Measurements from ENCODE around the gene TMEM161A.
A peak's percentile ranks its signal among the peaks of the same experiment; 100 is the strongest.
"Not testable (repeated sequence)": the region's sequence is repeated elsewhere in the genome, so short reads cannot be mapped to it uniquely, and the experiment has no call there.

TMEM161A gene

DNA sequence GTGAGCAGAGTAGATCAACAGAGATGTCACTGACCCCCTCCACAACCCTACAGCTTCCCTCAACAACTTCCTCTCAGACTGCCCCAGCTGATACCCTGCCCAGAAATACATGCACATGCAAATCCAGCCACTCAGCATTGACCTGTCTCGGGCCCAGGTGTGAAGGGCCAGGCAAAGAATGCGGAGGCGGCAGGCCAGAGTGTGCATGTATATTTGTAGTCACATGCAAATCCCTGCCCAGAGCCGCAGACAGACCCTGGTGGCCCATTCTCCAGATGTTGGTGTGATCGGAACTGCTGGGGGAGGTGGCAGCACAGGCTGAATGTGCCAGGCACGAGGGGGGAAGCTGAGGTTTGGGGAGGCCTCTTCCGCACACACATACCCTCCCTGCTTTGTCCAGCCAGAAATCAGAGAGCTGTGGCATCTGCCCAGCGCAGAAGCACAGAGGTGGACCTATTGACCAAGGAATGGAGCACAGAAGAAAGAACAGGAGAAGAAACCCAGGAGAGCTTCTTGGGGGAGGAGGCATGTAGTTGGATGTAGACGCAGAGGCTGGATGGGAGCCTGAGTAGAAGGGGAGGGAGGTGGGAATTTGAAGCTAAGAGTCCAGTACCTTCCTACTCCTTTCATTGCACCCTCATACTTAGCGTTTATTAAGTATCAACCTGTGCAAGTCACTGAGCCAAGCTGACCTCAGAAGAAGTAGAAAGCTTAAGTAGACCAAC is 17.4 kb upstream of the TMEM161A start:
- no peak for DNase-seq (ENCODE audit: low spot score)

GRCh38 chr19:19154768-19155494 is 16.7 kb upstream of the TMEM161A start:
- no peak for DNase-seq (ENCODE audit: low spot score)

DNA sequence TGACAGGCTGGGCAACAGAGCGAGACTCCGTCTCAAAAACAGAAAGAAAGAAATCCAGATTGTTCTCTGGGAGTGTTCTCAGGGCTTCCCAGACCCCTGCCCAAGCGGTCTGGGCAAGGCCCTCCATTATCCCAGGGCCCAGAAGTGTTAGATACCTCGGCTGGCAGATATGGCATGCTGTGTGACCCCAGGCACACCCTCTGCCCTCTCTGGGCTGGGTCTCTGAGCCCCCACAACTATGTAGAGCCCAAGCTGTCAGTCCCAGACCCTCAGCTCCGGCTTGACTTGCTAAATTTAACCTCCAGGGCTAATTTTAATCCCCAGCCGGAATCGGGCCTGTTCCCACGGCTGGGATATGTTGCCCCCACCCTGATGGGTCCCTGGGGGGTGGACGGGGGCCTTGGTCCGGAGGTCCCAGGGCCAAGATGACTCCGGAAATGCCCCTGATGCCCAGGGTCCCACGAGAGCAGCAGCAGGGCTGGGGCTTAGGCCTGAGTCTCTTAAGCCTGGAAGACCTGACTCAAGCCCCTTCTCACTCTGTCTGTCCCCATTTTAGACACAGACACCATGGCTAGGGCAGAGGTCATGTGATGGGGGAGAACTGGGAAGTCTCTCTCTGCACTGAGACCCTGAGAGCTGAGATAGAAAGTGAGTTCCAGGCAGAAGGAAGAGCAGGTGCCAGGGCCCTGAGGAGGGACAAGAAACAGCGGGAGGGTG is 14.5 kb upstream of the TMEM161A start:
- DNase-seq (ENCODE audit: low spot score): no peak

DNA sequence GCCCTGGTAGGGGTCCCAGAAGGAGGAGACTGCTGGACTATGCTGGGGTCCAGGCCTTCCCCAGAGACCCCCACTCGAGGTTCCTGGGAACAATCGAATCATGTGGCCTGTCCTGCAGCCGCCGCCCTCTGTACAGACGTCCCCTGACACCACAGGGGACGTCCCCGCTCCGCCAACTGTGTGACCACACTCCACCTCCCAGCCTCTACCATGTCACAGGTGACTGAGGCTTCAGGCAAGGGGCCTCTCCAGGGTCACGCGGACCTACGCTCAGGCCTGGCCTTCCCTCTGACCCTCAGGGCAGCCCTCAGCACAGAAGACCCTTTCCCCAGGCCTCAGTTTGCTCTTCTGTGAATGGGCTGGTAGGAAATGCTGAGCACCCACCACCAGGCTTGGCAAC is 13.1 kb upstream of the TMEM161A start:
- DNase-seq (ENCODE audit: low spot score): no peak

GRCh38 chr19:19149435-19149834 is 11.2 kb upstream of the TMEM161A start:
- no peak for DNase-seq (ENCODE audit: low spot score)

DNA sequence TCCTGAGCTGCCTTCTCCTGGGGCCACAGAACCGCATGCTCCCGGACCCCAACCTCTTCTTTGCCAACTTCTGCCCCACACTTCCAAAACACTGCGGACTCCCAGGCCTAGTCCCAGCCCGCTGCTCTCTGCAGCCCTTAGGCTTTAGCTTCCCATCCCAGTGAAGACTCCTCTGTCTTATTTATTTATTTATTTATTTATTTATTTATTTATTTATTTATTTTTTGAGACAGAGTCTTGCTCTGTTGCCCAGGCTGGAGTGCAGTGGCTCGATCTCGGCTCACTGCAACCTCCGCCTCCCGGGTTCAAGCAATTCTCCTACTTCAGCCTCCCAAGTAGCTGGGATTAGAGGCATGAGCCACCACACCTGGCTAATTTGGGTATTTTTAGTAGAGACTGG is 10.2 kb upstream of the TMEM161A start:
- DNase-seq (ENCODE audit: low spot score): not testable (repeated sequence)

GRCh38 chr19:19147344-19147743 is 9.1 kb upstream of the TMEM161A start:
- DNase-seq (ENCODE audit: low spot score): no peak

DNA sequence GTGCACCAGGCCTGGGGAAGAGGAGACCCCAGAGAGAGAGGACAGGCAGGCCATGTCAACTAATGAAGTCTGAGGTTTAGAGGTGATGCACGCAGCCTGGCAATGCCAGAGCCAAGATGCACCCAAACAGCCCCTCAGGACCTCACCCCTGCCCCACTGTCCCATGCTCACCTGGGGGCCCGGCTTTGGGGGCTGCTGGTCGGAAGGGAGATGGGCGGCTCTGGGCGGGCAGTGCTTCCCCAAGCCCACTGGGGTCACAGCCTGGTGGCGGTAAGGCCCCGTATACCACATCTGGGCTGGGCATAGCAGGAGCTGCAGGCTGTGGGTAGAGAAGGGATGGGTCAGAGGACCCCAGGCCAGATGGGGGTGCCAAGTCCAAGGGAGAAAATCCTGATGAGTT is 8.6 kb upstream of the TMEM161A start:
- no peak for DNase-seq (ENCODE audit: low spot score)

- DNase-seq (ENCODE audit: low spot score): peak; percentile 64
These were observed 7.7 kb upstream of the TMEM161A start for GRCh38 chr19:19145684-19146608.

DNA sequence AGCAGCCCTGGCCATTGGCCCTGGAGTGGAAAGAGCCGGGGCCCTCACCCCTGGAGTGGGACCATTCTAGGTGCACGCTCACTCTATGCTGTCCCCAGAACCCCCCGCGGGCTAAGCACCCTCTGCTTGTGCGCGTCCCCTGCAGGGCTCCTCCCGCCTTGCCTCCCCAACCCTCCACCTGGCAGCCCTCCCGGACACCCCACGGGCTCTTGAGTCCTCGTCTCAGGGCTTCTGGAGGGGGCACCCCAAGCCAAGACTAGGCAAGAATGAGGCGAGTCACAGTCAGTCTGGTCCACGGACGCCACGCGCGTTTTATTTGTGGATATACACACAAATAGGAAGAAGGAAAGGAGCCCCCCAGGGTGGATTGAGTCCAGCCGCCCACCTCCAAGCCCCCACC is 7.0 kb upstream of the TMEM161A start:
- no peak for DNase-seq (ENCODE audit: low spot score)

GRCh38 chr19:19142347-19142746 is 4.1 kb upstream of the TMEM161A start:
- DNase-seq (ENCODE audit: low spot score): no peak

DNA sequence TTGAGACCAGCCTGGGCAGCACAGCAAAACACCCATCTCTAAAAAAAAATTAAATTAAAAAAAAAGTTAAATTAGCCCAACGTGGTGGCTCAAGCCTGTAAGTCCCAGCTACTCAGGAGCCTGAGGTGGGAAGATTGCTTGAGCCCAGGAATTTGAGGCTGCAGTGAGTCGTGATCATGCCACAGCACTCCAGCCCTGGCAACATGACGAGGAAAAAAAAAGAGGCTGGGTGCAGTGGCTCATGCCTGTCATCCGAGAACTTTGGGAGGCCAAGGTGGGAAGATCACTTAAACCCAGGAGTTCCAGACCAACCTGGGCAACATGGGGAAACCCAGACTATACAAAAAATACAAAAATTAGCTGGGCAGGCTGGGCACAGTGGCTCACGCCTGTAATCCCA is 2.2 kb upstream of the TMEM161A start:
- DNase-seq (ENCODE audit: low spot score): no peak

DNA sequence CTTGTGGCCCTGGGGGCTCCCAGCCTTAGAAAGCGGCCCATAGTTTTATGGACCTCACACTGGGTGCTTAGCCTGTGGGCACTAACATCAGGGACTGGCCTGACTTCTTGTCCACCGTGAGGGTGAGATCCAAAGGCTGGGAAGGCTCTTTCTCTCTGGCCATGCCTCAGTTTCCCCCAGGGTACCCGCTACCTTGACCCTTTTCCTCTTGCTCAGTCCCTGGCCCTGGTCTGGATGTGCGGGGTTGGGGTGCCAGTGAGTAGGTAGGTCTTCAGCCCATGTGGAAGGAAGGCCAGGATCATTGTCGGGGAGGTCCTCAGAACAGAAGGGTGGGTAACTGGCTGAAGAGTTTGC is 1.6 kb upstream of the TMEM161A start:
- no peak for DNase-seq (ENCODE audit: low spot score)

- DNase-seq (ENCODE audit: low spot score): no peak
These were observed 646 bp downstream of the TMEM161A start for GRCh38 chr19:19137556-19138108.

DNA sequence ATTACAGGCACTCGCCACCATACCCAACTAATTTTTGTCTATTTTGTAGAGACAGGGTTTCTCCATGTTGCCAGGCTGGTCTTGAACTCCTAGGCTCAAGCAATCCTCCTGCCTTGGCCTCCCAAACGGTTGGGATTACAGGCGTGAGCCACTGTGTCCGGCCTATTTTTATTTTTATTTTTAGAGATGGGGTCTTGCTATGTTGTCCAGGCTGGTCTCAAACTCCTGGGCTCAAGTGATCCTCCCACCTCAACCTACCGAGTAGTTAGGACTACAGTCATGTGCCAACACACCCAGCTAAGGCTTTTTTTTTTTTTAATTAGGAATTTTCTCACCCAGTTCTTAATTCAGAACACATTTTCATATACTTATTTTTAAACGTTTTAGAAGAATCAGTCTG is 2.6 kb downstream of the TMEM161A start:
- not testable (repeated sequence) for DNase-seq (ENCODE audit: low spot score)

DNA sequence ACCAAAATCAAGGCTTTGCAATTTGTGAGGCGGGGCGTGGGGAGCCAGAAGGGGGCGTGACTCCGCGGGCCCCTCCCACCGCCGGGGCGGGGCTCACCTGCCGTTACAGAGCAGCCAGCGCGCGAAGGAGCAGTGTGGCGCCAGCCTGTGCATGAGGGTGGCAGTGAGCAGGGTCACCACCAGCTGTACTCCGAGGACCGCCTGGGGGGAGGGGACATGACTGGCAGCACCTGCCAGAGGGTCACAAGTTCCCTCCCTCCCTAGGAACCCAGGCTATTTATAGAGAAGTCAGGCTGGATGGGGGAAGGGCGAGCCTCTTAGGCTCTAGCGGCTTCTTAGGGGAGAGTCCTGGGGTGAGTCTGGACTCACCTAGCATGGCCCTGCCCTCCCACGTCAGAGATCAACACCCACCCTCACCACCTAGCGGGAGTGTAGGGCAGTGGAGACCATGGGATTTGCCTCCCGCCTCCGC is 3.6 kb downstream of the TMEM161A start:
- DNase-seq (ENCODE audit: low spot score): no peak

DNA sequence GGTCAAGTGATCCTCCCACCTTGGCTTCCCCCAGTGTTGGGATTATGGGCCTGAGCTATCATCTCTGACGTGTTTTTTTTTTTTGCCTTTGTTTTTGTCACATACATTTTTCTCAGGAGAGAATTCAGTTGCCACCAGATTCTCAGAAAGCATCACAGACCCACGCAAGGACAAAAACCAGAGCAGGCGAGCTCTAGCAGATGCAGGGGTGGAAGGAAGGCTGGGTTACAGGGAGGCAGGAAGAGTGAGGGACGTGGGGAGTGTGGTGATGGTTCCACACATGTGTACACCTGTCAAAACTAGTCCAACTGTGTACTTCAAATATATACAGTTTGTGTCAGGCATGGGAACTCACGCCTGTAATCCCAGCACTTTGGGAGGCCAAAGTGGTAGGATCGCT is 4.3 kb downstream of the TMEM161A start:
- no peak for DNase-seq (ENCODE audit: low spot score)

DNA sequence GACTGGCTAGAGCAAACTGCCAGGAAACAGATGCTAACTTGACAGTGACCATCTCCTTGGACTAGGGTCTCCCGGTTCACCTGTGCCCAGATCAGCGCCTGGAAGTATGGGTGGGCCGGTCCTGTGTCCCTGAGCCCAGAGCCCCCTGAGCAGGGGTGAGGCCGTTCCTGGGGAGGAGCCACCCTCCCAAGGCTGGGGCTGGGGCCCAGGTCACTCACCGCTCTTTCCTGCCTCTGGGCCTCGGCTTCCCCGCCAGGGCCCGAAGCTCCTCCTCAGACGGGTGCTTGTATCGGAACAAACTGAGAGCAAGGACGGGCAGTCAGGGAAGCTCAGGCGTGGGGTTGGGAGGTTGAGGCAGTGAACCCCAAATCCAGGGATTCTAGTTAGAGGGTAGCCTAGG is 5.4 kb downstream of the TMEM161A start:
- no peak for DNase-seq (ENCODE audit: low spot score)

DNA sequence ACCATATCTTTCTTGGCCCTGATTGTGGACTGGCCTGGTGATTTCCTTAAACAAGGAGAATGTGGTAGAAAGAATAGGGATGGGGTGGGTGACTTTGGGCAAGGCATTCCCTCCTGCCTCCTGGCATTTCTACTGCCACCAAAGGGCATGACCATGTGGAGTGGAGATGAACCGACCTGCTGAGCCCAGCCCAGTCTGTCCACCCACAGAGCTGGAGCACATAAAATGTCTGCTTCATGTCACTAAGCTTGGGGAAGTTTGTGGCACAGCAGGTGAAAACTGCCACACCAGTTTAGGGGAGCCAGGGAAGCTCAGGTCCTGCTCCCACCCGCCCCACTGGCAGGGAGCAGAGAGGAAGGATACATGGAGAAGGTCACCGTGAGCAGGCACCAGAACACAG is 6.3 kb downstream of the TMEM161A start:
- DNase-seq (ENCODE audit: low spot score): no peak

GRCh38 chr19:19126102-19126501 is 12.2 kb downstream of the TMEM161A start:
- DNase-seq (ENCODE audit: low spot score): no peak

GRCh38 chr19:19123386-19123785 is 14.9 kb downstream of the TMEM161A start:
- DNase-seq (ENCODE audit: low spot score): no peak

DNA sequence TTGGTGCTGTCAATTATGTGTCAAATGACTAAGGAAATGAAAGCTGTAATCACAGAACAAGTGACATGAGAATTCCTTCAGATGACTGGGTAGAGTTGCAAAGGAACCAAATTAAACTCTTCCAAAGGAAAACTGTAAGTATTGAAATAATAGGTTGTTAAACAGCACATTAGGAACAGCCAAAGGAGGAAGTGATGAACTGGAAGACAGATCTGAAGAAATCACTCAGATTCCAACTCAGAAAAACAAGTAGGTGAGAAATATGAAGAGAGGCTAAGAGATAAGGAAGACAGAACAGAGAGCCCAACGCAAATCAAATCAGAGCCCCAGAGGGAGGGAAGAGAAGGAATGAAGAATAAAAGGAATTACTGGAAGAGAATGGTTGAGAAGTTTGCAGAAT is 15.4 kb downstream of the TMEM161A start:
- DNase-seq (ENCODE audit: low spot score): no peak

Measured in cerebellar cortex (tissue), 1 donor.